K562 treated with DMSO at 1 percent for 12 hours (cell line): ENCODE results near the gene LLGL1. TPM values are rescaled to one million over a fixed set of nuclear protein-coding genes. Genes with fewer than 3 reads are reported as not detected.

Experiments used
- total RNA-seq: library from RNA; unstranded; fragments of 300-600 nt; gene quantifications from 2 replicates; pipeline ENCODE4 v1.2.3, GENCODE V29; 2022; ENCODE audit not compliant: insufficient read depth

The LLGL1 gene
- 13.5 and 22.7 TPM in 2 replicates for total RNA-seq

GRCh38 chr17:18225121-18225641 lies at the start of gene LLGL1:
LLGL1 (plus strand) TSS chr17:18225635; CDS start chr17:18225683, 48 bp downstream.

GRCh38 chr17:18183334-18184142 lies 41.9 kb upstream of the LLGL1 start, which contains the start of gene ALKBH5:
ALKBH5 (plus strand) TSS chr17:18183828; CDS start chr17:18184244, 416 bp downstream.

GRCh38 chr17:18258356-18259038 lies 33.1 kb downstream of the LLGL1 start, which contains the start of gene FLII:
FLII (minus strand) TSS chr17:18258738; CDS start chr17:18258690, 48 bp downstream.

GRCh38 chr17:18260332-18261145 lies 35.1 kb downstream of the LLGL1 start, which contains the start of gene MIEF2:
MIEF2 (plus strand) TSS chr17:18260662; CDS start chr17:18262721, 2,059 bp downstream.

Other genes starting within 250 kb of the LLGL1 start
- 20.3 and 21.3 TPM in 2 replicates for gene ATPAF2, start 186.5 kb upstream of the LLGL1 start, total RNA-seq
- gene GID4, start 186.2 kb upstream of the LLGL1 start, total RNA-seq: 3.9 and 6.4 TPM in 2 replicates
- gene DRG2, start 137.7 kb upstream of the LLGL1 start, total RNA-seq: 23.6 and 28.6 TPM in 2 replicates
- gene MYO15A, start 116.9 kb upstream of the LLGL1 start, total RNA-seq: not detected in 2 replicates
- 34.7 and 60.3 TPM in 2 replicates for gene ALKBH5, start 41.8 kb upstream of the LLGL1 start, total RNA-seq
- gene FLII, start 33.1 kb downstream of the LLGL1 start, total RNA-seq: 117 and 120 TPM in 2 replicates
- 9.7 and 10.3 TPM in 2 replicates for gene MIEF2, start 35.0 kb downstream of the LLGL1 start, total RNA-seq
- gene TOP3A, start 89.4 kb downstream of the LLGL1 start, total RNA-seq: 11.3 and 40.6 TPM in 2 replicates
- 3.0 and 14.5 TPM in 2 replicates for gene SMCR8, start 89.7 kb downstream of the LLGL1 start, total RNA-seq
- 34.7 and 47.5 TPM in 2 replicates for gene SHMT1, start 137.9 kb downstream of the LLGL1 start, total RNA-seq
- gene EVPLL, start 152.1 kb downstream of the LLGL1 start, total RNA-seq: not detected in 2 replicates